Measurements from ENCODE around the gene BANK1.

DNA sequence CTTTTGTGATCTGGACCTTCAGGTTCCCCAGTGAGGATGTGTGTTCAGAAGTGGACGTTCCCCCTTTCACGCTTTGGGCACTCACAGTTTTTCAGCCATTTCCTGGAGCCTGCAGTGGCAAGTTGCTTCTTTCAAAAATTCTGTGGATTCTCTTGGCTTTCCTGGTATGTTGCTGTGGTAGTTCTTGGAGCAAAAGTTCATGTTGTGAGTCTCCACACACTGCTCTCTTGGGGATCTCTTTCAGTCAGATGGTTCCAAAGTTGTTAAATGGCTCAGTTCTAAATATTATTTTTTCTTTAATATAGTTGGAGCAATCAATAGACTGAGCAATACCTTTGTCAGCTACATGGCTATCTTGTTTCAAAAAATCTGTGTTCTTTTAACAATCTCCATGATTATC, 28.5 kb upstream of the BANK1 start:
- TF ChIP-seq, protein P1, sequence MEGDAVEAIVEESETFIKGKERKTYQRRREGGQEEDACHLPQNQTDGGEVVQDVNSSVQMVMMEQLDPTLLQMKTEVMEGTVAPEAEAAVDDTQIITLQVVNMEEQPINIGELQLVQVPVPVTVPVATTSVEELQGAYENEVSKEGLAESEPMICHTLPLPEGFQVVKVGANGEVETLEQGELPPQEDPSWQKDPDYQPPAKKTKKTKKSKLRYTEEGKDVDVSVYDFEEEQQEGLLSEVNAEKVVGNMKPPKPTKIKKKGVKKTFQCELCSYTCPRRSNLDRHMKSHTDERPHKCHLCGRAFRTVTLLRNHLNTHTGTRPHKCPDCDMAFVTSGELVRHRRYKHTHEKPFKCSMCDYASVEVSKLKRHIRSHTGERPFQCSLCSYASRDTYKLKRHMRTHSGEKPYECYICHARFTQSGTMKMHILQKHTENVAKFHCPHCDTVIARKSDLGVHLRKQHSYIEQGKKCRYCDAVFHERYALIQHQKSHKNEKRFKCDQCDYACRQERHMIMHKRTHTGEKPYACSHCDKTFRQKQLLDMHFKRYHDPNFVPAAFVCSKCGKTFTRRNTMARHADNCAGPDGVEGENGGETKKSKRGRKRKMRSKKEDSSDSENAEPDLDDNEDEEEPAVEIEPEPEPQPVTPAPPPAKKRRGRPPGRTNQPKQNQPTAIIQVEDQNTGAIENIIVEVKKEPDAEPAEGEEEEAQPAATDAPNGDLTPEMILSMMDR (IDR thresholded peaks at IDR 0.05): no peak
- TF ChIP-seq POLR2A (IDR thresholded peaks at IDR 0.05) (no peak), EP300 (IDR thresholded peaks at IDR 0.05) (no peak)

All from stomach (tissue), 4 donors.